CD4-positive, alpha-beta T cell treated with Interleukin-12 subunit alpha and Interleukin-12 subunit beta, for 1 hour (primary cell): ENCODE measurements around the gene PDE6A.
A peak's percentile ranks its signal among the peaks of the same experiment; 100 is the strongest.
"Not testable (repeated sequence)": the region's sequence is repeated elsewhere in the genome, so short reads cannot be mapped to it uniquely, and the experiment has no call there.

Experiments used
- DNase-seq: peaks from one replicate; pipeline ENCODE4 v3.0.0-alpha.2; 2020

PDE6A gene

DNA sequence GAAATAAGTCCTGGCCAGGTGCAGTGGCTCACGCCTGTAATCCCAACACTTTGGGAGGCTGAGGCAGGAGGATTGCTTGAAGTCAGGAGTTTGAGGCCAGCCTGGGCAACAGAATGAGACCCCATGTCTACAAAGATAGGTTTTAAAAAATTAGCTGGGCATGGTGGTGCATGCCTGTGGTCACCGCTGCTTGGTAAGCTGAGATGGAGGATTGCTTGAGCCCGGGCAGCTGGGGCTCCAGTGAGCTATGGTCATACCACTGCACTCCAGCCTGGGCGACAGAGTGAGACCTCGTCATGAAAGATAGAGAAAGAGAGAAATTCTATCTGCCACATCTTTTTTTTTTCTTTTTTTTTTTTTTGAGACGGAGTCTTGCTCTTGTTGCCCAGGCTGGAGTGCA, 86.1 kb downstream of the PDE6A start:
- not testable (repeated sequence) for DNase-seq

DNA sequence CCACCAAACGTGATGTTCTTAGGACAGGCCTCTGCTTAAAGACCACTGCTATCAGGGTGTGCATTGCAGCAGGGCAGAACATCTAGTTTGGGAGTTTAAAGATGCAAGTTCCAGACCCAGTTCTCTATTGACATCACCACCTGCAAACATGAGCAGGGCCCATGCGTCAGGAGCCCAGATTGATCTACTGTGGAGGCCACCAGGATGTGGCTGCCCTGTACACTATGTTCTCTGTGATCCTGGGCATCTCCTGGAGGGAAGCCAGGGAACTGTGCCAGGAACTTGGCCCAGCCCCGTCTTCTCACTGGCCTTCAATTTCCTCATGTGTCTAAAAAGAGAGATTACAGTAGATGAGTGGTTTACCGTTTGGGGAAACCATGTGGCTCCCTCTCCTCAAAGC, 87.1 kb downstream of the PDE6A start:
- DNase-seq = no peak

DNA sequence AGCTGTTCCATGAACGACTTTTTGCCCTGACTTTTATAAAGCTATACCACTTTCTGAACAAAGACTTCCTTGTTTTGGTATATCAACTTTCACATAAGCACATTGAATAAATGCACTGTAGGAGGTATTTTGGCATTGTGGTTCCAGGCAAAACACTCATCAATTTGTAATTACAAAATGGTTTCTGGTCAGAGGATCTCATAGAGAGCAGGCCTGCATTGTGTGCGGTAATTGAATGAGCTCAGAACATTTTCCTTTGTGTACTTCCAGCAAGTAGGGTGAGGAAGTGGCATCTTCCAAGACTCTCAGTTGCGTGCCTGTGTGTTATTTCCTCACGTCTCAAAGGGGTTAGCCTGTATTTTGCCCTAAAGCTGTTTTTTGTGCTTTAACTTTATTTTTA, 89.2 kb downstream of the PDE6A start:
- DNase-seq = no peak

GRCh38 chr5:149854866-149855265, 89.7 kb downstream of the PDE6A start:
- no peak for DNase-seq

- DNase-seq = no peak
These were observed 90.9 kb downstream of the PDE6A start for GRCh38 chr5:149853701-149854100.

GRCh38 chr5:149853331-149853648, 91.3 kb downstream of the PDE6A start:
- no peak for DNase-seq

- peak; percentile 41 for DNase-seq
These were observed 91.8 kb downstream of the PDE6A start for GRCh38 chr5:149852641-149853330.

GRCh38 chr5:149851211-149851610, 93.4 kb downstream of the PDE6A start:
- no peak for DNase-seq

GRCh38 chr5:149849966-149850910, 94.4 kb downstream of the PDE6A start:
- DNase-seq = no peak

DNA sequence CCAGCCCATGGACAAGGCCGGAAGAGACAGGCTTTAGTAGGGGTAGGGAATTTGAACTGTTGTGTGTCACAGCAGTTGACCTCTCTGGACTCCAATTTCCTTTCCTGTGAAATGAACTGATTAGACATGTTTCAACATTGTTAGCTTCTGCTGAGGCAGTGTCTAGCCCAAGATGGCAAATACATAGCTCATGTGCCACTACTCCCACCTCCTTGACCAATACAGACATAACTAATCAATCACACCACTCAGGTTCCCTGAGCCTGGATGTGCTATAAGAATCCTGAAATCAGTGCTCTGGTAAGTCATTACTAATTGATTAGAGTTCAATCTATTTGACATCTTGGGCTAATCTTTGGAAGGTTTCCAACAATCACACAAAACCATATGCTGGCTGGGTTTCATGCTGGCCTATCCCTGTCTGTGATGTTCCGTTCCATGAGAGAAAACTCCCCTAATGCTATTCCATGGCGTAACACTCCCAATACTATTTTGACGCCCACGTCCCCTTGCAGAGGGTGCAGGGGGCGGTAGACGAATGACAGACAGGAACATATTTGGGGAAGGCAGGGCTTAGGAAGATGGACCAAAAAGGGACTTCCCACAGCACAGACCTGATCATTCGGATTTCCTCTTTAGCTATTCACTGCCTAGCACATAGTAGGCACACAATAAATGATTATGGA, 95.2 kb downstream of the PDE6A start:
- DNase-seq = no peak

GRCh38 chr5:149847611-149848010, 97.0 kb downstream of the PDE6A start:
- DNase-seq = no peak

DNA sequence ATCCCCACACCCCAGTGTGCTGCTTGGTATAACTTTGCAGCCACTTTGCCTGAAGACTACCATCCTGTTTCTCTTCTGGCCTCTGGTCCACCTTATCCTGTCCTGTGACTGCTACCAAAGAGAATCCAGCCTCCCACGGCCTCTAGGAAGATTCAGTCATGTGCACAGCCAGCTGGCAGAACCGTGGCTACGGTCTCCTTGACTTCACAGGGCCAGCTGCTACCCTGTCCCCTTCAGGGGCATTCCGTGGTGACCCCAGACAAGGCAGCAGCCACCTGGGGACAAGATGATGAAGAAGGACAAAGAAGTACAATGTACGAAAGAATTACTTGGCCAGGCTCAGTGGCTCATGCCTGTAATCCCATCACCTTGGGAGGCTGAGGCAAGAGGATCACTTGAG, 98.6 kb downstream of the PDE6A start:
- no peak for DNase-seq

DNA sequence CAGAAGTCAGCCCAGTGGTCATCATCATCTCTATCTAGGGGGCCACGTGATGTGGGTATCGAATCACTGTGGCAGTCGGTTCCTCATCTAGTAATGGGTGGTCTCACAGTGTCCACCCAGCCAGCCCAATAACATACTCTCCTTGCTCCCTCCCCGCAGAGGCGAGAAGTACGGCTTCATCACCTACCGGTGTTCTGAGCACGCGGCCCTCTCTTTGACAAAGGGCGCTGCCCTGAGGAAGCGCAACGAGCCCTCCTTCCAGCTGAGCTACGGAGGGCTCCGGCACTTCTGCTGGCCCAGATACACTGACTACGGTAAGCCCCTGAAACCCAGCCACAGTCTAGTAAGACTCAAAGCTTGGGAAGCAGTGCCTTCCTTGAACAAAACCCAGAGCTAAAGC, 99.0 kb downstream of the PDE6A start:
- DNase-seq = no peak

DNA sequence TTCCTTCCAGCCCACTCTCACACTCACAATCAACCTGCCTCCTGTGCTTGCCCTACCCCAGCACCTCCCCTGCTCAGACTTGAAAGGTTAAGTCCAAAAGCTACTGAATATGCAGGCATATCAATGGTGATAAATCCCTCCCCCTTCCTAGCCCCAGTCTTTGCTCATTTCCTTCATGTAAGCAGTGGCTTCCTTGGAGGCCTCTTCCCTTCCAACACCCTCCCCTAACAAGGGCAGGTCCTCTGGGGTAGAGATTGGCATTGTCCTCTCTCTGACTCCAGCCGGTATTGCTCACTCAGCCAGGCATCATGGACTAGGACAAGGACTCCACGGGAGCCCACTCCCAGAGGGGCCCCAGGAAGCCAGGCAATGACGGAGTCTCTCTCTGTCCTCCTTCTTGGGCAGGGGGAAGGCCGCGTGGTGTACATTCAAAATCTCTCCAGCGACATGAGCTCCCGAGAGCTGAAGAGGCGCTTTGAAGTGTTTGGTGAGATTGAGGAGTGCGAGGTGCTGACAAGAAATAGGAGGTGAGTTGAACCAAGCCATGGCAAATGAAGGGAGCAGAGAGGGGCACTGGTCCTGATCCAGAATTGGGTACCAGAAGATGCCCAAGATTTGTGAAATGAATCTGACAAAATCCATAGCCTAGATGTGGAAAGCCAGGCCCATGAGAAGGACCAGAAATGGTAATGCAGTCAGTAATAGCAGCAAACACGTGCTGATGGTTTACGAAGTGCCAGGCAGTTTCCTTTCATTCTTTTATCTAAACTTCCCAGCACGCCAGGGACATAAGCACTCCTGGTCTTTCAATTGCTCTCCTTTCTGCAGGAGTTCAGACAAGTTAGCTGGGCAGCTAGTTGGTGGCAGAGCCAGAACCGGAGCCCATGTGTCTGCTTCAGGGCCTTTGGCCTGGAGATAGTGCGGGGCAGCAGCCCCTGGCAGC, 102.5 kb downstream of the PDE6A start:
- DNase-seq = no peak

- no peak for DNase-seq
These were observed 104.3 kb downstream of the PDE6A start for GRCh38 chr5:149840226-149840825.

- no peak for DNase-seq
These were observed 104.8 kb downstream of the PDE6A start for GRCh38 chr5:149839761-149840160.

GRCh38 chr5:149838881-149839739, 105.5 kb downstream of the PDE6A start:
- DNase-seq = no peak

GRCh38 chr5:149837680-149838269, 106.8 kb downstream of the PDE6A start:
- DNase-seq = no peak

DNA sequence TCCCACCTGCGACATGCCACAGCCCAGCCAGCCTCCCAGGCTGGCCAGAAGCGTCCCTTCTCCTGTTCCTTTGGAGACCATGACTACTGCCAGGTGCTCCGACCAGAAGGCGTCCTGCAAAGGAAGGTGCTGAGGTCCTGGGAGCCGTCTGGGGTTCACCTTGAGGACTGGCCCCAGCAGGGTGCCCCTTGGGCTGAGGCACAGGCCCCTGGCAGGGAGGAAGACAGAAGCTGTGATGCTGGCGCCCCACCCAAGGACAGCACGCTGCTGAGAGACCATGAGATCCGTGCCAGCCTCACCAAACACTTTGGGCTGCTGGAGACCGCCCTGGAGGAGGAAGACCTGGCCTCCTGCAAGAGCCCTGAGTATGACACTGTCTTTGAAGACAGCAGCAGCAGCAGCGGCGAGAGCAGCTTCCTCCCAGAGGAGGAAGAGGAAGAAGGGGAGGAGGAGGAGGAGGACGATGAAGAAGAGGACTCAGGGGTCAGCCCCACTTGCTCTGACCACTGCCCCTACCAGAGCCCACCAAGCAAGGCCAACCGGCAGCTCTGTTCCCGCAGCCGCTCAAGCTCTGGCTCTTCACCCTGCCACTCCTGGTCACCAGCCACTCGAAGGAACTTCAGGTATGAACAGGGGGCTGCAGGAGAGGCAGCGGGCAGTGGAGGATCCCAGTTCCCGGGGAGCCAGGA, 108.0 kb downstream of the PDE6A start:
- DNase-seq = no peak

- DNase-seq = peak; percentile 62
These were observed 110.2 kb downstream of the PDE6A start for GRCh38 chr5:149834246-149834855.
